Activated naive CD4-positive, alpha-beta T cell (primary cell): ENCODE results near the gene URI1.

ENCODE experiments used
- DNase-seq, 4 experiments: peaks; one replicate each; lab custom pipeline; 2025; lab: John Stamatoyannopoulos, UW

URI1 gene

GRCh38 chr19:29971002-29971401 lies 29.0 kb downstream of the URI1 start:
- DNase-seq: no peak

DNA sequence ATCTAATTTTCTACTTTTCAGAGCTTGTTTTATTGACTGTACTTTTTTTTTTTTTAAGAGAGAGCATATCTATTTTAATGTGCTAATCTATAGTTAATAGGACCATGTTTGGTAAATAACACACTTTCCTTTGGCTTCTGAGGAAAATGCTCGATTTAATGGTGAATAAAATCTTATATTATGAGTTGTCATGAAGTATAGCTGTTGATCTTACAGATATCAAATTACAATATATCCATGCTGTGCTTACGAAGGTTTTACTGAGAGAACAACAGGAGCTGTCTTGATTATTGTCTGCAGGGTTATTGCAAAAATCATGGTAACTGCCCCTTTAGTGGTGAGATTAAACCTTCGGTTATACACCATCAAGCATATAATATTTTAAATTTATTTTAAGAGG lies 29.6 kb downstream of the URI1 start:
- DNase-seq: no peak

DNA sequence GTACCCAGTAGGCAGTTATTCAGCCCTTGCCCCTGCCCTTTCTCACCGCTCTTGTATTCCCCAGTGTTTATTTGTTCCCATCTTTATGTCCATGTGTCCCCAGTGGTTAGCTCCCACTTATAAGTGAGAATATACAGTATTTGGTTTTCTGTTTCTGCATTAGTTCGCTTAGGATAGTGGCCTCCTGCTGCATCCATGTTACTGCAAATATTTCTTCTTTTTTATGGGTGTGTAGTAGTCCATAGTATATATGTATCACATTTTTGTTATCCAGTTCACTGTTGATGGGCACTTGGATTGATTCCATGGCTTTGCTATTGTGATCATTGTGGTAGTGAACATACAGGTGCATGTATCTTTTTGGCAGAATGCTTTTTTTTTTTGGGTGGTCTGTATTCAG lies 32.7 kb downstream of the URI1 start:
- no peak for DNase-seq

GRCh38 chr19:29976151-29976943 lies 34.3 kb downstream of the URI1 start:
- no peak for DNase-seq

GRCh38 chr19:29978080-29978479 lies 36.0 kb downstream of the URI1 start:
- no peak for DNase-seq

DNA sequence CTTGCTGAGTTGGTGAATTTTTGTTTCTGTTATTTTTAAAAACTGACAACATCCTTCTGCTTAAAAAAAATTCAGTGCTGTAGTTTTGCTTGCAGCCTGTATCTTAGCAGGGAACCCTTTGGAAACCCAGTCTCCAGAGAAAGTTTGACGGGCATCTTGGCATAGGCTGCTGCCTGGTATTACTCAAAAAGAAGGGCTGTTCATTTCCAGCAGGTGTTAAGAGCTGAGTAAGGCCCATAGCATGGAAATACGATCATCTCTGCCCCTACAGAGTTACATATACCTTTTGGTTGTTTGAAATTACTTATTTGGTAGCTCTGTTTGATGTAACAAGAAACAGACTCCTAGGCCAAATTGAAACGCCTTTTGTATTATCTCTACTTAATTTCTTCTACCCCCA lies 41.5 kb downstream of the URI1 start:
- DNase-seq: no peak

- no peak for DNase-seq
Measured at GRCh38 chr19:29985196-29985595, 43.2 kb downstream of the URI1 start.

DNA sequence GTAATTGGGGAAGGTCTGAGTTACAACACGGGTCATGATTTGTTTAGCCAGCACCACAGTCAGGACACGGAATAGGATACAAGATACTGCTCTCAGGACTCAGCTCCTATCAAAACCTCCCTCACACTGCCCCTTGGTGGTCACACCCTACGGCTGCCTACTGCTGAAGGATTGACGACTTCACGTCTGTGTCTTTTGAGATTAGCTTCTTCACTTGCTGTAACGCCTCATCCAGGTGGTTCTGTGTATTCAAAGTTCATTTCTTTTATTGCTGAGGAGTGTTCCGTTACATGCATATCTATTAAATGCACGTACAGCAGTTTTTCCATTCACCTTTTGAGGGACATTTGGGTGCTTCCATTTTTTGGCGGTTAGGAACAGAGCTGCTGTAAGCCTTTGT lies 46.3 kb downstream of the URI1 start:
- no peak for DNase-seq

DNA sequence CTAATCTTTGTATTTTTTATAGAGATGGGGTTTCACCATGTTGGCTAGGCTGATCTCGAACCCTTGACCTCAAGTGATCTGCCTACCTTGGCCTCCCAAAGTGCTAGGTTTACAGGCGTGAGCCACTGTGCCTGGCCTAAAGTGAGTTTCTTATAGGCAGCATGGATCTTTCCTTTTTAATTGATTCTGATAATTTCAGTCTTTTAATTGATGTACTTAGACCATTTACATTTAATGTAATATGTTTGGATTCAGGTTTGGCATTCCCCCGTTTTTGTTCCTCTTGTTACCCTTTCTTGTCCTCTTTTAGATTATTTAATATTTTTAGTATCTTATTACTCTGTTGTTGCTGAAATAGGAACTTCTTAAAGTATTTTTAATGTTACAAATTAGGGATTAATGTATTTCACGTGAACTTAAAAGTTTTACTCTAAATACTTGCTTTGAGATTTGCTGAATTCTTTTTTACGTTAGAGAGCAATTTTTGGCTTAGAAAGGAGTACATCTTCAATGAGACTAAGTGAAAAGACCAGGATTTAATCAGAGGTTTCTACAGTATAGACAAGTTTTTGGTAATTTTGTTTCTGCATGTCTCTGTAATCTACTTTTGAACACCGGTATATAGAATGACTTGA lies 50.3 kb downstream of the URI1 start:
- DNase-seq: no peak

GRCh38 chr19:29999490-29999889 lies 57.5 kb downstream of the URI1 start:
- DNase-seq: no peak

GRCh38 chr19:30000862-30001261 lies 58.8 kb downstream of the URI1 start:
- DNase-seq: no peak

DNA sequence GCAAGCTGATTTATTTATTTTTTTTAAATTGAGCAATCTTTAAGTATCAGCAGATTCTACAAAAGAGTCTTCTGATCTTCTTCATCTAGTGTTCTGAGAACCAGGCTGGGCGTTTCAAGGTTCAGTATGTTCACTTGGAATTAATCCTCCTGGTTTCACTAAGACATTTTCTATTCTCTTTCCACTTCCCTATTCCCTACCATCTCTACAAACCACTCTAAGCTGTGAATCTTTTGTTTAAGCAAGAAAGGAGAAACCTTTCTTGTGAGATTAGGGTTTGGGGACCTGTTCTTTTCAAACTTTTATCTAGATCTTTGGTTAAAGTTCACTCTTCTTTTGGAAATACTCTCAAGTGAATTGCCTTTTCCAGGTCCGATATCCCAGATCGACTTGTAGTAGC lies 59.3 kb downstream of the URI1 start:
- DNase-seq: no peak

- no peak for DNase-seq
Measured at GRCh38 chr19:30001791-30002190, 59.8 kb downstream of the URI1 start.

- DNase-seq: no peak
Measured at GRCh38 chr19:30003866-30004265, 61.8 kb downstream of the URI1 start.

DNA sequence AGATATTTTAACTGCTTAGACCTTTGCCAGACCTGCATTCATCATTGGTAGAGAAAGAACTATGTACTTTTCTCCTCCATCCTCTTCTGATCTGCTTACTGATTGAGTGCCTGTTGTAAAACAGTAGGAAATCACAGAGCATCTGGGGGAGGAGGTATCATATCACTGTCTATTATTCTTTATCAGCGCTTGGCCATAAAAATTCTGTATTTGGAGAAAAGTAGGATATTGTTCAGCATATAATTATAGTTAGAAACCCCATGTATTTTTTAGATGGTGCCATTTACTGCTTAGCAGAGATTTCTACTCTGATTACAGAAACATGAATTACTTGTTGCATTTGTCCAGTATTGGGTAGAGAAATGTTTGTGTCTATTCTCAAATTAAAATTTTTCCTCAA lies 62.4 kb downstream of the URI1 start:
- no peak for DNase-seq

GRCh38 chr19:30006207-30006606 lies 64.2 kb downstream of the URI1 start:
- no peak for DNase-seq

DNA sequence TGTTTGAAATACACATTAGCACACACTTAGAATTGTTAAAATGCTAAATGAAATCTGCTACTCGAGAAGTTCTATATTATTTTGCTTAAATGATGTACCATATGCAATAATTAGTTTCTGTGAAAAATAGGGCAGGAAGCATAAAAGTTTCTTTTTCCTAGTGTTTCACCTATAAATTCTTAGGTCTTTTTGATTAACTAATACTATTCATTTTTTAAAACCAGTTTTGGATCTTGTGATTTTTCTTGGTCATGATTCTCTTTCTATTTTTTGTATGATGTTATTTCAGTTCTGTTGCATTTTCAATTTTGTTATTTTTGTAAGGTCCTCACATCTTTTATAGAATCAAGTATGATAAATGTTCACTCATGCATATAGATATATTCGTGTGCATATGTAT lies 66.1 kb downstream of the URI1 start:
- DNase-seq: no peak

DNA sequence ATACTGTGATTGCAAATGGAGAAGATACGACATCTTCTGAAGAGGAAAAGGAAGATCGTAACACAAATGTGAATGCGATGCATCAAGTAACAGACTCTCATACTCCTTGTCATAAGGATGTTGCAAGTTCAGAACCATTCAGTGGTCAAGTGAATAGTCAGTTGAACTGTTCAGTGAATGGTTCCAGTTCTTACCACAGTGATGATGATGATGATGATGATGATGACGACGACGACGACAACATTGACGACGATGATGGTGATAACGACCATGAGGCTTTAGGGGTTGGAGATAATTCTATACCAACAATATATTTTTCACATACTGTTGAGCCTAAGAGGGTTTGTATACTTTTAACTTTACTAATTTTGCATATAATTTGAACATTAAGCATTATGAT lies 67.0 kb downstream of the URI1 start:
- no peak for DNase-seq

DNA sequence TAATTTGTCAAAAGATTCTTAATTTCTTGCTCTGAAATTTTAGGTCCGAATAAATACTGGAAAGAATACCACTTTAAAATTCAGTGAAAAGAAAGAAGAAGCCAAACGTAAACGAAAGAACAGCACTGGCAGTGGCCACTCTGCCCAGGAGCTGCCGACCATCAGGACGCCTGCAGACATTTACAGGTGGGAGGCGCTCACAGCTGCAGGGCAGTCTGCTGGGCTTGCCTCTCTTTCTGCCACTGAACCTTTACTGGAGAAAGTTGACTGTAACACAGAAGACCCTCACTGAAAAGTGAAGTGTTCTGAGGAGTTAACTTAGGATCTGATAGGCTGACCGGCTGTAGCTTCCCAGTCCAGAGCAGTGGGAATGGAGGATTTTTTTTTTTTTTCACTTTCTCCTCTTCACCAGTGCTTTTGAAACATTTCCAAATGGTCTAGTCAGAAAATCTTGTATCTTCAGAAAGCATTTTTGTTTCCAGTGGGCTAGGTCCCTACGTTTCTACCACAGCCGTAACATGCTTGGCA lies 69.1 kb downstream of the URI1 start:
- no peak for DNase-seq

DNA sequence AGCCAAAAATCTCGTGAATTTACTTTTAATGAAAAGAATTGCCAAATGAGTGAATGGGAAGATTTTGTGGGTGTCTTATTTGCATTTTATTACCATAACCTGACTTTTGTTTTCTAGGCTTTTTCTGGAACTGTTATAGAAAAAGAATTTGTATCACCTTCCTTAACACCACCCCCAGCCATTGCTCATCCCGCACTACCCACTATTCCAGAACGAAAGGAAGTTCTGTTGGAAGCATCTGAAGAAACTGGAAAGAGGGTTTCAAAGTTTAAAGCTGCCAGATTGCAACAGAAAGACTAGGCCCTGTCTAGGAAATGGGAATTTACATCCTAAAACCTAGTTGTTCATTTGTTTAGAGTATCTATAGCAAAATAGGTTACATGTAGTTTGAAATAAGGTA lies 72.7 kb downstream of the URI1 start:
- DNase-seq: no peak

GRCh38 chr19:30017172-30017571 lies 75.1 kb downstream of the URI1 start:
- no peak for DNase-seq

GRCh38 chr19:30020189-30020588 lies 78.2 kb downstream of the URI1 start:
- no peak for DNase-seq

DNA sequence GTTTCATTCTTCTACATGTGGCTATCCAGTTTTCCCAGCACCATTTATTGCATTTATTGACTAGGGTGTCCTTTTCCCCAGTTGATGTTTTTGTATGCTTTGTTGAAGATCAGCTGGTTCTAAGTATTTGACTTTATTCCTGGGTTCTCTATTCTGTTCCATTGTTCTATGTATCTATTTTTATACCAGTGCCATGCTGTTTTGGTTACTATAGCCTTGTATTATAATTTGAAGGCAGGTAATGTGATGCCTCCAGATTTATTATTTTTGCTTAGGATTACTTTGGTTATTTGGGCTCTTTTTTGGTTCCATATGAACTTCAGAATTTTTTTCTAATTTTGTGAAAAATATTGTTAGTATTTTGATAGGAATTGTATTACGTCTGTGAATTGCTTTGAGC lies 80.6 kb downstream of the URI1 start:
- no peak for DNase-seq

GRCh38 chr19:30023330-30023729 lies 81.3 kb downstream of the URI1 start:
- no peak for DNase-seq
